Activated CD8-positive, alpha-beta T cell treated with anti-CD3 and anti-CD28 coated beads, Interleukin-2, amount 10 ng/mL, durations not matched to agents 7 days and 5 days (primary cell): Measurements from ENCODE around the gene COASY. TPM values are rescaled to one million over a fixed set of nuclear protein-coding genes. Genes with fewer than 3 reads are reported as not detected.
A peak's percentile ranks its signal among the peaks of the same experiment; 100 is the strongest.

Source experiments
- ATAC-seq: fragments of 150-1000 bp; cut with Tn5 transposase; one replicate; pipeline ENCODE4 v1.10.0; 2021; ENCODE audit warnings: moderate library complexity
- CTCF ChIA-PET: fragments of 350-600 bp; sonication (Branson Sonifier 250); formaldehyde crosslinking; loops from one replicate; lab custom pipeline; 2021; ENCODE audit warnings: antibody characterized with exemption; lab: Charles Lee
- POLR2A ChIA-PET: fragments of 350-600 bp; sonication (Branson Sonifier 250); formaldehyde crosslinking; loops from one replicate; lab custom pipeline; 2021; ENCODE audit warnings: antibody characterized with exemption; lab: Charles Lee
- DNase-seq: peaks from one replicate; pipeline ENCODE4 v3.0.0-alpha.2; 2020
- H3K27ac Mint-ChIP-seq: one replicate; pipeline ENCODE4 v1.8.0; 2021; ENCODE audit warnings: mild to moderate bottlenecking, mixed read lengths
- H3K27me3 Mint-ChIP-seq: one replicate; pipeline ENCODE4 v1.8.0; 2021; ENCODE audit warnings: low read depth, mixed read lengths
- H3K36me3 Mint-ChIP-seq: one replicate; pipeline ENCODE4 v1.8.0; 2021; ENCODE audit warnings: low read depth, mixed read lengths
- H3K4me1 Mint-ChIP-seq: one replicate; pipeline ENCODE4 v1.8.0; 2021; ENCODE audit warnings: low read depth, mixed read lengths
- H3K4me3 Mint-ChIP-seq: one replicate; pipeline ENCODE4 v1.8.0; 2021; ENCODE audit warnings: mild to moderate bottlenecking, mixed read lengths
- H3K9me3 Mint-ChIP-seq: one replicate; pipeline ENCODE4 v1.8.0; 2022; ENCODE audit warnings: mixed read lengths; ENCODE audit not compliant: insufficient read depth
- total RNA-seq, 2 experiments: library from RNA; stranded (reverse); gene quantifications; one replicate each; pipeline ENCODE4 v1.2.3, GENCODE V29; 2021

The COASY gene
- total RNA-seq, result 10 to 100 TPM; 54.8 to 62.1 TPM

DNA sequence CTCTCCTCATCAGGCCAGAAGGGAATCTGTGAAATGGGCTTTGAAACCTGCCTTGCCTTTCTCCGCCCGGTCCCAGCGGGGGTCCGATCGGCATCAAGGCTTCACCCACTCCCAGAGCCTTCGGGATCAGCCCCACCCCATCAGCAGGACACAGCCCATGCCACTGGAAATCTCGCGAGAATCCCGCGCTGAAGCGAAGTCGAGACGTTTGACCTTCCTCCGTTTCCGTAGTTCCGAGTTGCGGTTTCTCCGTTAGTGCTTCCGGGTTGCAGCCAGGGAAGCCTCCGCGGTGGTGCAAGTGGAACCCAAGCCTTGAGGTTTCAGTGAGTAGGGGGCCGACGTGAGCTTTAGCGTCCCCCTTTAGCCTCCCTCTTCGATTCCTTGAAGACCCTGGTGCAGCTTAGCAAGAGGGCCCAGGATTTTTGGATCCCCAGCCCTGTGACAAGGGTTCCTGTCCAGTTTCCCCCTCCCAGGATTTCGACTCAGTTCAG is at the start of gene COASY:
COASY (plus strand) TSS at position 252 of the 491 bp plus-strand sequence. CDS start 475 bp downstream, outside the sequence.
- Mint-ChIP-seq H3K9me3 (no peaks in the 10 kb centered on the region), H3K36me3 (peaks cover 38% of the 10 kb centered on the region), H3K27me3 (no peaks in the 10 kb centered on the region), H3K4me1 (peaks cover 46% of the 10 kb centered on the region), H3K27ac (peak within 1 kb of the TSS; percentile 92), H3K4me3 (peak within 1 kb of the TSS; percentile 94)
- CTCF ChIA-PET, result no interaction called here
- ATAC-seq (peak; percentile 74), DNase-seq (peak; percentile 96)
- POLR2A ChIA-PET, result interaction anchor here (0.9 kb wide), 1 partner anchor 15 kb away, joined by 3 read pairs; no protein-coding TSS in a partner anchor

DNA sequence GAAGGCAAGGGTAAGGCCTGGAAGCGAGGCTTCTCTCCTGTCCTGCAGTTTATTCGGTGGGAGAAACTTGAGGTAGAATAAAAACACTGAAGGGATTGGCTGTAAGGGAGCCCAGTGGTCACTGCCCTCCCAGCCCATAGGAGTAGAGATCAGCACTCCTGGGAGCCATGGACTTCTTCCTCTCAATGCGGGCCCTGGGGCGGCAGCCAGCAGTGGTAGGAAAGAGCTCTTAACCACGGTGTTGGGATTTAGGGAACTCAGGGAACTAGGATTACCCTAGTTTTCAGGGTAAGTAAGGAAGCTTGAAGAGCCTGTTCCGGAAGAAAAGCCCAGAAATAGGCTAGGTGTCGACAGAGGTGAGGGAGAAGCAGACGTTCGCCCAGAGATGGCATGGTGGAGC is 49.7 kb upstream of the COASY start:
- no peak overlapping the region for H3K4me3 Mint-ChIP-seq
- ChIA-PET CTCF (interaction anchor here (1.1 to 1.4 kb wide), 2 partner anchors 81 to 200 kb away, joined by 3 read pairs; no protein-coding TSS in a partner anchor), POLR2A (no interaction called here)
- no peaks in the 10 kb centered on the region for H3K36me3 Mint-ChIP-seq
- H3K27me3 Mint-ChIP-seq, result peaks cover 11% of the 10 kb centered on the region
- peaks cover 10% of the 10 kb centered on the region for H3K4me1 Mint-ChIP-seq
- no peak for ATAC-seq
- no peak overlapping the region for H3K27ac Mint-ChIP-seq
- no peaks in the 10 kb centered on the region for H3K9me3 Mint-ChIP-seq
- DNase-seq, result no peak

DNA sequence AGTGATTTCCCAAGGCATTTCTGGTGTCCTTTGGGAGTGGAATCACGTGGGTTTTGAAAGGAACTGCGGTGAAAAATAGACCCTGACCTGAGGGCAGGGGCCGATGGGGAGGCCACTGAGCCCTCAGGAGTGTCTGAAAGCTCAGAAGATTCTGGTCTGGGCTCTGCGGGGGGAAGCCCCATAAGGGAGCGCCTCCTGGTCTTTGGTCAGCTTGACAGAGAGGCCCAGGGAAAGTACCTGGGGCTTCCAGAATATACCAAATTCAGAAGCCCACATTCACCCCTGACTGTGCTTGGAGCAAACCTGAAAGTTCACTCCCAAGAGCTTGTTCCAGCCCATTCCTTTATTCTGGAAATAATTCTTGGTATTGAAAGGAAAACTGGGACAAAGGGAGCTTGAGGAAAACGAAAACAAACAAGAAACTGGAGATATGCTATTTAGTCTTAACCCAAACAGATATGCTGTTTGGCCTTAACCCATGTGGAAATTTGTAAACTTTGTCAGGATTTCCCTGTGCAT is 49.2 kb upstream of the COASY start:
- ChIA-PET POLR2A (no interaction called here), CTCF (interaction anchor here (1.1 to 1.4 kb wide), 2 partner anchors 82 to 200 kb away, joined by 3 read pairs; no protein-coding TSS in a partner anchor)
- Mint-ChIP-seq H3K4me3 (no peak overlapping the region), H3K27me3 (peaks cover 8% of the 10 kb centered on the region), H3K36me3 (no peaks in the 10 kb centered on the region), H3K9me3 (no peaks in the 10 kb centered on the region), H3K27ac (no peak overlapping the region), H3K4me1 (peaks cover 15% of the 10 kb centered on the region)
- DNase-seq (no peak), ATAC-seq (no peak)

DNA sequence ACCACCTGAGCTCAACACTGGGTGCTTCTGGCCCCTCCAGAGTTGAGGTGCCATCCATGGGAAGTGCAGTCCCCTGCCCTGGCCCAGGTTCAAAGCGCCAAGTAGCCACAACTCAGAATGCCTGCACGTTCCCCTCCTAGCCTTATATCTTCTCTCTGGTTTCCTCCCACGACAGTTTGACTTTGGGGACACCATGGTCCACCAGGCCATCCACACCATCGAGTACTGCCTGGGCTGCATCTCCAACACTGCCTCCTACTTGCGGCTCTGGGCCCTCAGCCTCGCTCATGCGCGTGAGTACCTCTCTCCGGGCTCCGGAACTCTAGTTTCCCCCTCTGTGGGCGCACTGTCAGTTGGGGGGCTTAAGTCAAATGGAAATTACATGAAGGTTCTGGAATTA is 48.3 kb upstream of the COASY start:
- no peak overlapping the region for H3K4me3 Mint-ChIP-seq
- no peak for DNase-seq
- no peaks in the 10 kb centered on the region for H3K36me3 Mint-ChIP-seq
- H3K9me3 Mint-ChIP-seq, result no peaks in the 10 kb centered on the region
- ChIA-PET CTCF (interaction anchor here (1.1 to 2.0 kb wide), 5 partner anchors 73 to 111 kb away, joined by 3 to 7 read pairs (median 4); no protein-coding TSS in a partner anchor), POLR2A (no interaction called here)
- peaks cover 8% of the 10 kb centered on the region for H3K27me3 Mint-ChIP-seq
- no peak overlapping the region for H3K27ac Mint-ChIP-seq
- no peak for ATAC-seq
- H3K4me1 Mint-ChIP-seq, result peaks cover 11% of the 10 kb centered on the region

DNA sequence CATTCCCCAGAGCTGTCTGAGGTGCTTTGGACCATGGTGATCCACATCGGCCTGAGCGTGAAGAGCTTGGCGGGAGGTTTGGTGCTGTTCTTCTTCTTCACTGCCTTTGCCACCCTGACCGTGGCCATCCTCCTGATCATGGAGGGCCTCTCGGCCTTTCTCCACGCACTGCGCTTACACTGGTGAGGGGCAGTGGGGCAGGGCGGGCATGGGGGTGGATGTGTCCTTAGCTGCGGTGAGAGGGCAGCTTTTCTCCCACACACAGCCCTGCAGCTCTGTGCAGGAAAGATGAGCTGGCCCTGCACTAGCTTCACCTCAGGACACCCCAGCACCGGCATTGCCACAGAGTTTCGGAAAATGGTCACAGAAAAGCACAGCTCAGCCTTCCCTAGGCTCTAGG is 47.7 kb upstream of the COASY start:
- peaks cover 9% of the 10 kb centered on the region for H3K27me3 Mint-ChIP-seq
- ChIA-PET POLR2A (interaction anchor here (0.6 to 0.9 kb wide), 2 partner anchors 29 to 86 kb away, joined by 3 to 4 read pairs; no protein-coding TSS in a partner anchor), CTCF (interaction anchor here (0.8 to 2.0 kb wide), 12 partner anchors 13 to 292 kb away, joined by 3 to 9 read pairs (median 4); no protein-coding TSS in a partner anchor)
- H3K4me1 Mint-ChIP-seq, result peaks cover 6% of the 10 kb centered on the region
- ATAC-seq (no peak), DNase-seq (no peak)
- no peaks in the 10 kb centered on the region for H3K36me3 Mint-ChIP-seq
- H3K4me3 Mint-ChIP-seq, result no peak overlapping the region
- no peaks in the 10 kb centered on the region for H3K9me3 Mint-ChIP-seq
- no peak overlapping the region for H3K27ac Mint-ChIP-seq

DNA sequence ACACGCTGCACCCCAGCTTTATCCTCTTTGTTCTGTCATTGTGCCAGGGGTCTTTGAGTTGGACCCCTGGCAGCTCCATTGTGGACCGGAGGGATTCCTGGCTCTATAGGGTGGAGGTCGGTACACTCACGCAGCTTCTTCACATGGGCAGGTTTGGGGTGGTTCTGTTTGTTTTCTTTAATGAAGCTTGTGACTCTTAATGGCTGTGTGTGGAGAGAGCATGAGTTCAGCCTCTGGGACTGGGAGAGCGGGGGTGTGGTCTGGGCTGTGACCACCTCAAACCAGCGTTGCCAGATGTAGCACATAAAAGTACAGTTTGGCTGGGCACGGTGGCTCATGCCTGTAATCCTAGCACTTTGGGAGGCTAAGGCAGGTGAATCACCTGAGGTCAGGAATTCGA is 47.1 kb upstream of the COASY start:
- ATAC-seq (no peak), DNase-seq (no peak)
- H3K36me3 Mint-ChIP-seq, result no peaks in the 10 kb centered on the region
- no peaks in the 10 kb centered on the region for H3K9me3 Mint-ChIP-seq
- H3K27me3 Mint-ChIP-seq, result peaks cover 9% of the 10 kb centered on the region
- peaks cover 5% of the 10 kb centered on the region for H3K4me1 Mint-ChIP-seq
- no peak overlapping the region for H3K4me3 Mint-ChIP-seq
- H3K27ac Mint-ChIP-seq, result no peak overlapping the region
- POLR2A ChIA-PET, result interaction anchor here (0.9 kb wide), 1 partner anchor 29 kb away, joined by 4 read pairs; no protein-coding TSS in a partner anchor
- CTCF ChIA-PET, result interaction anchor here (0.8 to 2.0 kb wide), 12 partner anchors 12 to 293 kb away, joined by 3 to 9 read pairs (median 4); no protein-coding TSS in a partner anchor

DNA sequence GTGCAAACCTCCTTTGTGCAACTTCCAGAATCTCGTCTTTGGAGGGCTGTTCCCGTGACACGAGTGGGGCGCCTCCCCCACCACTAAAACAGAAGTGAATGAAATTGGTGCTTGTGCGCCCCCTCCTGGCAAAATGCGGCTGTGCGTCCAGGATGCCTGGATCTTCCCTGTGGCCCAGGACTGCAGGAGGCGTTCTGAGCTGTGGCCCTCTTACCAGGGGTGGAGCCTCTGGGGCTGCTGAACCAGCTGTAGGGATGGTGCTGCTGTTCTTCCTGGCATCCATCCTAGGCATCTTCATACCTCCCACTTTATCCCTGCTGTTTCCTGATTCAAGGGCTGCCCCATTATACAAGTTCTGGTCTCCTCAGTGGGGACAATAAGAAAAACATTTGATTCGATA is 44.4 kb upstream of the COASY start:
- ATAC-seq (peak; percentile 86), DNase-seq (peak; percentile 87)
- no peak overlapping the region for H3K4me3 Mint-ChIP-seq
- peaks cover 5% of the 10 kb centered on the region for H3K4me1 Mint-ChIP-seq
- no peaks in the 10 kb centered on the region for H3K9me3 Mint-ChIP-seq
- H3K27me3 Mint-ChIP-seq, result peaks cover 8% of the 10 kb centered on the region
- H3K36me3 Mint-ChIP-seq, result no peaks in the 10 kb centered on the region
- CTCF ChIA-PET, result interaction anchor here (0.5 to 4.3 kb wide), 42 partner anchors 10 to 323 kb away, joined by 3 to 35 read pairs (median 4); partner anchors contain the start of genes CAVIN1, GHDC, NAGLU and STAT3
- H3K27ac Mint-ChIP-seq, result no peak overlapping the region
- POLR2A ChIA-PET, result no interaction called here

DNA sequence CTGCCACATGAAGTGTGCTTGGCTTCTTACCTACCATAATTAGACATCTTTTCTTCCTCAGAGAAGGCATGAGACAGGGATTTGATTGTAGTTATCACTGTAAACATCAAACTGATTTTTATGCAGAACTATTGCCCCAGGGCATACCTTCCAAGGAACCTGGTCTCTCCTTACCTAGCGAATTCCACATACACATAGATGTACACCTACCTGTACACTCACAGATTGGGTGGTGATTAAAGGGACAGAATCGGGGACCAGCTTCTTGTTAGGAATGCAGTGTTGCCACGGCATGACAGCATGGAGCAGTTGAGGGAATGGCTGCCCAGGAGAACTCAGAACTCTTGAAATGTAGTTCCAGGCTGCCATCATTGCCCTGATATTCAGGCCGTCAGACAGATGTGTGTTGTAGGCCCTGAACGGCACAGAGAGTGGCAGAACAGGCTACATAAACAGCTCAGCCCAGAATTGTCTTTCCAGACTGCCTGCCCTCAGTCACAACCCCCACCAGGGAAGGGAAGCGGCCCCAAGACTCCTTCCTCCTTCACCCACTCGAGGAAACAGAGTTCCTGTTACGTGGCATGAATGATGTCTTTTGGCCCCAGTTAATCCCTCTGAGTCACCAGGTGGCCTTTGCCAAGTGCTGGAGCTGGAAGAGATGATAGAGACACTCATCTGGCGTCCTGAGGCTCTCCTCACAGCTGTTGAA is 43.7 kb upstream of the COASY start:
- Mint-ChIP-seq H3K4me1 (peaks cover 5% of the 10 kb centered on the region), H3K36me3 (no peaks in the 10 kb centered on the region), H3K9me3 (no peaks in the 10 kb centered on the region), H3K27me3 (peaks cover 8% of the 10 kb centered on the region), H3K27ac (no peak overlapping the region), H3K4me3 (no peak overlapping the region)
- ATAC-seq (no peak), DNase-seq (no peak)
- ChIA-PET POLR2A (no interaction called here), CTCF (interaction anchor here (0.5 to 4.3 kb wide), 49 partner anchors 9 to 324 kb away, joined by 3 to 35 read pairs (median 4); partner anchors contain the start of genes CAVIN1, GHDC, NAGLU and STAT3)

DNA sequence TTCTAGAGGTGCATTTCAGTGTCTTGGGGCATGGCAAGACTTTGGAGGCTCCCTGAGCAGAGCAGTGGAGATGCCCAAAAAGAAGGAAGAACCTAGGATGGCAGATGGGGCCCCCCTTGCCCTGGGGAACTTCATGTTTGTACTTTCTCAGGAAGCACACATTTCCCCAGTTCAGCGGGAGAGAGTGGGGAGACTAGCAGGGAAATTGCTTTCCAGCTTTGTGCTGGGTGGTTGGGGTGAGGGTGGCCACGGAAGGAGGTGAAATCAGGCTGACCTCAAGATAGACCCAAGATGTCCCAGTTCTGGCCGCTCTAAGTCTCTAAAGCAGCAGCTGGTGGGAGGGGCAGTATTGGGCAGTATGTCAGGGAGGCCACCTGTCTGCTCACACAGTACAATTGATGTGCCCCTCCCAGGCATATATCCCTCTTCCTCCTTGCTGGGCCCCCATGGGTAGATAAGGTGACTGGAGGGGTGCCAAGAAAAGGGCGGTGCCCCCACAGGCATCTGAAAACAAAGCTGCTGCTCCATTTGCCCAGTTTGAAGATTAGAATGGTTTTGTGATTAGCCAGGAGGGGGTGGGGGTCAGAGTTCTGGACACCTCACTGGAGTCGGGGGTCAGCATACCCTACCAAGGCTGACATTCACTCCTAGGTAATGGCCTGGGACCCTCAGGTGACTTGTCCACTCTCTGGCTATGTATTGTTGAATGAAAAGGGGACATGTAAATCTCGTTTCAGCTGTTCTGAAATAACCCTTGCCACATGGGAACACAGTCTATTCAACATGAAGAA is 43.0 kb upstream of the COASY start:
- Mint-ChIP-seq H3K4me3 (no peak overlapping the region), H3K27me3 (peaks cover 8% of the 10 kb centered on the region), H3K9me3 (no peaks in the 10 kb centered on the region), H3K36me3 (no peaks in the 10 kb centered on the region), H3K4me1 (peaks cover 5% of the 10 kb centered on the region), H3K27ac (no peak overlapping the region)
- POLR2A ChIA-PET, result no interaction called here
- CTCF ChIA-PET, result interaction anchor here (0.5 to 4.3 kb wide), 29 partner anchors 8 to 296 kb away, joined by 3 to 35 read pairs (median 5); partner anchors contain the start of genes CAVIN1 and NAGLU
- ATAC-seq (no peak), DNase-seq (no peak)

DNA sequence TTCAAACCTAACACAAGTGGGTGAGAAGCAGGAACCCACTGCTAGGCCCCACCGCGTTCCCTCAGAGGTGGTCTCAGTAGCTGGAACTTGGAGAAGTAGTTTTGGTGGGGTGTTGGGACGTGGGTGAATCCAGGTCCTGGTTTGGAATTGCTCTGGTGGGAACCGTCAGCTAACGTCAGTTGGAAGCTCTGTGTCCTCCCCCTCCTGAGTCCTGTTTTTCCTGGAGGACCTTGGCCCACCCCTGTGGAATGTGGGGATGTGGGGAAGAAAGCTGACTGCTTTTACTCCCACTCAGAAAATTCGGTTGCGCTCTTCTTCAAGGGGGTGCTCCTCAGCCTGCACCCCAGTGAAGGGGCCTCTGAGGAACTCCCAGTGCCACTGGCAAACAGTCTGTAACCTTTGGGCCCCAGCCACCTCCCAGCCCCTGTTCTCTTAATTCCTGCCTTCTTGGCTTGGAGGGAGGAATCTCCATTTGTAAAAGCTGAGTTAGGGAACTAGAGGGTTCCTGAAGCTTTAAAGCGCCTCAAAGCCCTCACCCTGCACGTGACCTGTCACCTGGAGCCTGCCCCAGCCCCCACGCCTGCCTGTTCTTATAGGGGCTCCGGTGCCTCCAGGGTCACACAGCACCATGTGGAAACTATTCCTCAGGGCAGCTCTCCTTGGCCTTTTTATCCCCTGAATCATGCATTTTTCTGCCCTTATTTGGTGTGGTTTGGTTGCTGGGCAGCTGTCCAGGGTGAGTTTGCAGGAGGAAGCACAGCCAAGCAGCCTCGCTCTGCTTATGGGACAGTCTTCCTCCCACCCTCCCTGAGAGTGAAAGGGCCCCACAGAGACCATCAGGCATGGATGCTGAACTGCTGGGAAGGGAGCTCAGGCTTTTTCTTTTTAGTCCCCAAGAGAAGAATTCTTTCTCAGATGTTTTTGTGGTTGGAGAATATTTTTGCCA is 42.1 kb upstream of the COASY start:
- no peak overlapping the region for H3K4me3 Mint-ChIP-seq
- H3K4me1 Mint-ChIP-seq, result peaks cover 7% of the 10 kb centered on the region
- H3K27me3 Mint-ChIP-seq, result peaks cover 8% of the 10 kb centered on the region
- H3K9me3 Mint-ChIP-seq, result no peaks in the 10 kb centered on the region
- DNase-seq (no peak), ATAC-seq (no peak)
- H3K27ac Mint-ChIP-seq, result no peak overlapping the region
- ChIA-PET POLR2A (interaction anchor here (1.4 kb wide), 1 partner anchor 48 kb away, joined by 3 read pairs; no protein-coding TSS in a partner anchor), CTCF (interaction anchor here (0.6 to 4.3 kb wide), 27 partner anchors 7 to 297 kb away, joined by 3 to 35 read pairs (median 5); partner anchors contain the start of genes NAGLU and PSMC3IP)
- no peaks in the 10 kb centered on the region for H3K36me3 Mint-ChIP-seq
